Osteocyte (in vitro differentiated cells): ENCODE measurements around the gene RAB25. TPM values are rescaled to one million over a fixed set of nuclear protein-coding genes. Genes with fewer than 3 reads are reported as not detected.

Experiments
- DNase-seq: peaks from one replicate; pipeline ENCODE4 v3.0.0; 2021; ENCODE audit warnings: mixed read lengths; ENCODE audit not compliant: unreplicated experiment; ENCODE audit errors: extremely low spot score
- H3K27ac Mint-ChIP-seq: one replicate; pipeline ENCODE4 v1.8.0; 2021; ENCODE audit warnings: mild to moderate bottlenecking, mixed read lengths; ENCODE audit not compliant: unreplicated experiment
- H3K27me3 Mint-ChIP-seq: one replicate; pipeline ENCODE4 v1.8.0; 2021; ENCODE audit warnings: mixed read lengths; ENCODE audit not compliant: unreplicated experiment
- H3K36me3 Mint-ChIP-seq: one replicate; pipeline ENCODE4 v1.8.0; 2021; ENCODE audit warnings: mixed read lengths; ENCODE audit not compliant: unreplicated experiment
- H3K4me1 Mint-ChIP-seq: one replicate; pipeline ENCODE4 v1.8.0; 2021; ENCODE audit warnings: mixed read lengths; ENCODE audit not compliant: unreplicated experiment
- H3K4me3 Mint-ChIP-seq: one replicate; pipeline ENCODE4 v1.8.0; 2021; ENCODE audit warnings: mild to moderate bottlenecking, moderate library complexity, mixed read lengths; ENCODE audit not compliant: unreplicated experiment
- H3K9me3 Mint-ChIP-seq: one replicate; pipeline ENCODE4 v1.8.0; 2021; ENCODE audit warnings: mixed read lengths; ENCODE audit not compliant: unreplicated experiment
- CTCF ChIP-seq: fragments of 200-600 bp; sonication (generic); IDR thresholded peaks from 2 replicates; pipeline ENCODE4 v1.5.0; 2021; ENCODE audit warnings: antibody characterized with exemption, mild to moderate bottlenecking, moderate library complexity
- total RNA-seq: library from RNA; stranded (reverse); gene quantifications from 2 replicates; pipeline ENCODE4 v1.2.1, GENCODE V29; 2021

RAB25 gene
- total RNA-seq, 1 donor from 2014 or later, result not detected

DNA sequence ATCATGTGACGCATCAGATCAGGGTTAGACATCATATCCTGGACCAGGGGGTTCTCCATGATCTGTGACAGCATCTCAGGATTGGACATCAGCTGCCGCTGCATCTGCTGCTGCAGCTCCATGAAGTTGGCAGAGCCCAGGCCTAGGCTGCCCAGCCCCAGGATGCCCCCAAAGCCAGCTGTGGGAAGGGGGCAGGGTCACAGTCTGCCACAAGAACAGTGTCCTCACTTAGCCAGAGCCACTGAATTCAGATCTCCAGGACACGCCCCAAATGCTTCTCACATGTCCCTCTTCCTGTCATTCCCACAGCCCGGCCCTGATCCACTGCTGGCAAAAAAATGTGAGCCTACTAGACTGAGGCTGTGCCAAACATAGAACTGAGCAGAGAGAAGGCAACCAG, 10.6 kb upstream of the RAB25 start:
- peaks cover 18% of the 10 kb centered on the region for H3K4me1 Mint-ChIP-seq
- no peaks in the 10 kb centered on the region for H3K27me3 Mint-ChIP-seq
- H3K36me3 Mint-ChIP-seq, result peaks cover 10% of the 10 kb centered on the region
- no peak overlapping the region for H3K4me3 Mint-ChIP-seq
- H3K9me3 Mint-ChIP-seq, result no peaks in the 10 kb centered on the region
- no peak overlapping the region for H3K27ac Mint-ChIP-seq
- TF ChIP-seq CTCF, result no peak
- no peak for DNase-seq

GRCh38 chr1:156051011-156051725, 9.8 kb upstream of the RAB25 start:
- H3K4me3 Mint-ChIP-seq, result no peak overlapping the region
- no peak for TF ChIP-seq CTCF

DNA sequence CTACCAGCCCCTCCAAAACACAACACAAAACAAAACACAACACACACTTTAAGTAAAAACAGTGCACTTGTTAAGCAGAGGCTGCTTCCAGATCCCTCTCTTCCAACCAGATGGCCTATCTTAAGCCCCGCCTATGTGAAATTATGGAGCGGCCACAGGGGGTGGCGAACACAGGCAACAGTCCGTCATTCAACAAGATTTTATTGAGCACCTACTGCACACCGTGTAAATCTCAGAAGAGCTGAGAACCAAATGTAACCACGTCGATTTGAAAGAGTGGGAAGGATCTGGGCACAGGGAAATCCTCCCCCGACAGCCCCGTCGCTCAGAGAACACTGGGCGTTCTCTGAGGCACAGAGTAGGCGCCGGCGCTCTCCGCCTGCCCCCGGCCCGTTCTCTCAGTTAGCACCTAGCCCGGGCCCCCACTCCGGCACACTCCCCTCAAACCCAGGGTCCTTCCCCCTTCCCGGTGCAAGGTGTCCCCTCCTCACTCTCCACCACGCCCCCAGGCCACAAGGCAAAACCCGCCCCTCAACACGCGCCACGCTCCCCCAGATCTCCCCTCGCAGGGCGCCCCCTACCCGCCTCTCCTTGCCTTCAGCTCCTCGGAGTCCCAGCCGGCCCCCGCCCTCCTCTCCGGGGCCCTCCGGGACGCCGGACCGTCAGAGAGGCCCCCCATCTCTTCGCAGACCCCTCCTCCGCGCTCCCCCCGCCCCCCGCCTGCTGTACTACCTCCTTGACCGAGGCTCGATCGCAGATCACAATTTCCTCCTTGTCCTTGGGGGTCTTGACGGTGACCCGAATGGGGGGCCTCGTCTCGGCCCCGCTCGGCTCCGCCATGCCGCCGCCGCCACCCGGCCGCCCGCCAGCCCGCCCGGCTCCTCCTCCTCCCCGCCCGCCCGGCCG, 7.8 kb upstream of the RAB25 start:
- Mint-ChIP-seq H3K36me3 (peaks cover 10% of the 10 kb centered on the region), H3K4me3 (peak overlapping the region; percentile 92), H3K9me3 (no peaks in the 10 kb centered on the region), H3K27ac (peak overlapping the region; percentile 84), H3K4me1 (peaks cover 25% of the 10 kb centered on the region), H3K27me3 (no peaks in the 10 kb centered on the region)
- peak; percentile 47 for TF ChIP-seq CTCF
- DNase-seq, result peak; percentile 90

More at GRCh38 chr1:156051011-156051725, 9.8 kb upstream of the RAB25 start:
- H3K9me3 Mint-ChIP-seq, result no peaks in the 10 kb centered on the region
- DNase-seq, result no peak
- H3K4me1 Mint-ChIP-seq, result peaks cover 23% of the 10 kb centered on the region
- H3K36me3 Mint-ChIP-seq, result peaks cover 10% of the 10 kb centered on the region
- peak overlapping the region; percentile 18 for H3K27ac Mint-ChIP-seq
- no peaks in the 10 kb centered on the region for H3K27me3 Mint-ChIP-seq

DNA sequence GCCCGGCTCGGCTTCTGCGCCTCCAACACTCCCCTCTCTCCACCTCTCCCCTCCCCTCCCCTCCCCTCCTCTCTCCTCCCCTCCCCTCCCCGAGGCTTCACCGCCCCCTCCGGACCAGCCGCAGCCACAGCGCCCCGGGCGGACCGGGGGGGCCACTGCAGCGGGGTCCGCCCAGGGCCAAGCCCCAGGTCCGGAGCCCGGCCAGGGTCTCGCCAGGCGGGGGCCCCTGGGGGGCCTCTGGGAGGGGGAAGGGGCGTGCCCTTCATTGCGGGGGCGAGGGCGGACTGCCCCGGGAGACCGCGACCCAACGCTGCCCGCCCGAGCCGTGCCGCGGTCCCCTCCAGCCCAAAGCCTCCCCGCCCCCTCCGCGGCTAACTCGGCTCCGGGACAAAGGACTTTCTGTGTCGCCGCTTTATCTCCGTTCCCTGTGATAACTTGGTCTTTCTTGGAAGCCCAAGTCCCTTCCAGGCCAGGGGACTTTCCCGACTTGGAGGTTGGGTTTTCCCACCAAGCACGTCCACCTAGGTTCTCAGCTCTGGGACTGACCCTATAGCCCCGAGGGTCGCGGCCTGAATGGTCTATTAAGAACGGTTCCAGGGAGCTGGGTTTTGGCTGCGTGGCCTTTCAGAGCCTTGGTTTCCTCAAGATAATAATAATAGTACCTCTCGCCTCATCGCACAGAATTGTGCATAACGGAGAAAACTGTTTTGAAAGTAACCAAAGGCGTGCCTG, 7.0 kb upstream of the RAB25 start, which contains the start of gene UBQLN4:
TSS of gene UBQLN4 (minus strand) at position 31 of the 732 bp plus-strand sequence. CDS start 97 bp downstream, outside the sequence.
- H3K4me3 Mint-ChIP-seq, result peak within 1 kb of the TSS; percentile 97
- DNase-seq, result peak; percentile 95
- TF ChIP-seq CTCF, result no peak
- H3K9me3 Mint-ChIP-seq, result no peaks in the 10 kb centered on the region
- no peaks in the 10 kb centered on the region for H3K27me3 Mint-ChIP-seq
- peaks cover 5% of the 10 kb centered on the region for H3K36me3 Mint-ChIP-seq
- peaks cover 25% of the 10 kb centered on the region for H3K4me1 Mint-ChIP-seq
- peak within 1 kb of the TSS; percentile 96 for H3K27ac Mint-ChIP-seq
